HG03575 (cell line): ENCODE results near the gene RANBP9.

Experiments
- ATAC-seq: cut with Tn5 transposase; IDR thresholded peaks from one replicate; pipeline ENCODE4 v1.9.1; 2021; ENCODE audit not compliant: unreplicated experiment, insufficient number of reproducible peaks, low FRiP score; ENCODE audit errors: extremely low read depth

RANBP9 gene

DNA sequence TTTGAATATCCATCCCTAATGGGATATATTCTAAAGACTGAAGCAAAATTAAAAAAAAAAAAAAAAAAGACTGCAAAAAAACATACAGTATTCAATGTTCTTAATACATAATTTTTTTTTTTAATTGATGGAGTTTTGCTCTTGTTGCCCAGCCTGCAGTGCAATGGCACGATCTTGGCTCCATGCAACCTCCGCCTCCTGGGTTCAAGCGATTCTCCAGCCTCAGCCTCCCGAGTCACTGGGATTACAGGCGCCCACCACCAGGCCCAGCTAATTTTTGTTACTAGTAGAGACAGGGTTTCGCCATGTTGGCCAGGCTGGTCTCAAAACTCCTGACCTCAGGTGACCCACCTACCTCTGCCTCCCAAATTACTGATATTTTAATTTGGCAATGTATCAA lies 29.3 kb downstream of the RANBP9 start:
- ATAC-seq: no peak

DNA sequence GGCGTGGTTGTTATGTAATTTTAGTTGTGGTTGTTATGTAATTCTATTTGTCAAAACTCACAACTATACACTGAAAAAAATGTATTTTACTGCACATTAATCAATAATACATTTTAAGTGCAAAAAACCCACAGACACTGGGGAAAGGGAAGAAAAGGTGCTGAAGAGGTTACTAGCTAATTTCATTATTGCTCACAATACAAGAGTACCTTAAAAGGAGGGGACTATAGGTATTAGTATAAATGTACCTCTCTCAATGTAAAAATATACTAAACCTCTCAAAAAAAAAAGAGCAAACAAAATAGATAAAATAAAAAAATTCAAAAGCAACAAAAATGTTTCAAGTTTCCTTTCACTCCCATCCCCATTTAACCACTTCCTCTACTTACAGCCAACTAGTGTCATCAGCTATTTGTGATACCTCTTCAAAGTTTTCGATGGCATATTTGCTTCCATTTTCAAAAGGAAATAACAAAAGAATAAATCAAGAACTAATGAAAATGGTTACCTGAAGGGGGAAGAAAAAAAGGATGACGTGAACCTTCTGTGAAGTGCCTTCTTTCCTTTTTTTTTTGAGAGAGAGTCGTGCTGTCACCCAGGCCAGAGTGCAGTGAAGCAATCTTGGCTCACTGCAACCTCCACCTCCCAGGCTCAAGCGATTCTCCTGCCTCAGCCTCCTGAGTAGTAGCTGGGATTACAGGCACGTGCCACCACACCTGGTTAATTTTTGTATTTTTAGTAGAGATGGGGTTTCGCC lies 30.2 kb downstream of the RANBP9 start:
- ATAC-seq: no peak

DNA sequence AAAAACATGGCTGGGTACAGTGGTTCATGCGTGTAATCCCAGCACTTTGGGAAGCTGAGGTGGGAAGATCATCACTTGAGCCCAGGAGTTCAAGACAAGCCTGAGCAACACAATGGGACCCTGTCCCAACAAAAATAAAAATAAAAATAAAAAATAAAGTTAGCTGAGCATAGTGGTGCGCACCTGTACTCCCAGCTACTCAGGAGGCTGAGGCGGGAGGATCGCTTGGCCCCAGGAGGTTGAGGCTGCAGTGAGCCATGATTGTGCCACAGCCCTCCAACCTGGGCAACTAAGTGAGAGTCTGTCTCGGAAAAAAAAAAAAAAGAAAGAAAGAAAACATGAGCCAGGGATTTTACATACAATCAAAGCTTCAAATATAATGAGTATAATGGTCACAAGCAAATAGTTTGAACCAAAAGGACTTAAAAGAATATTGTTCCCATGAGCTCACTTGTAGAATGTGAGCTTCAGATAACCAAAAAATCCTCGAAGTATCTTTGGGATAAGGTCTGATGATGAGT lies 31.1 kb downstream of the RANBP9 start:
- ATAC-seq: no peak

DNA sequence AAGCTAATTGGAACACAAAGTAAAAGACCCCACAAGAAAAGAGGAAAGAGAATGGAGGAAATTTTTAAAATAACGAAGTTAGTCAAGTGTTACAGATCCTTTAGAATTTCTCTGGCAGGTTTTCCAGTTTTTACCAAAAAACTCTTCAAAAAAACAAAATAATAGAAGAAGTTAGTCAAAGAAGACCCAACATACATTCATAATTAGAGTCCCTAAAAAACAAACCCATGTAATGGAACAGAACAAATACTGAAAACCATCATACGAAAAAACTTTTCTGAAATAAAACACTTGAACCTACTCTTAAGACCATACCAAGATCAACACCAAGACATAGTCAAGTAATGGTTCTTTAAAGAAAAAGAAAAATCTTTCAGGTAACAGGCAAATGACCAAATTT lies 31.6 kb downstream of the RANBP9 start:
- ATAC-seq: no peak

DNA sequence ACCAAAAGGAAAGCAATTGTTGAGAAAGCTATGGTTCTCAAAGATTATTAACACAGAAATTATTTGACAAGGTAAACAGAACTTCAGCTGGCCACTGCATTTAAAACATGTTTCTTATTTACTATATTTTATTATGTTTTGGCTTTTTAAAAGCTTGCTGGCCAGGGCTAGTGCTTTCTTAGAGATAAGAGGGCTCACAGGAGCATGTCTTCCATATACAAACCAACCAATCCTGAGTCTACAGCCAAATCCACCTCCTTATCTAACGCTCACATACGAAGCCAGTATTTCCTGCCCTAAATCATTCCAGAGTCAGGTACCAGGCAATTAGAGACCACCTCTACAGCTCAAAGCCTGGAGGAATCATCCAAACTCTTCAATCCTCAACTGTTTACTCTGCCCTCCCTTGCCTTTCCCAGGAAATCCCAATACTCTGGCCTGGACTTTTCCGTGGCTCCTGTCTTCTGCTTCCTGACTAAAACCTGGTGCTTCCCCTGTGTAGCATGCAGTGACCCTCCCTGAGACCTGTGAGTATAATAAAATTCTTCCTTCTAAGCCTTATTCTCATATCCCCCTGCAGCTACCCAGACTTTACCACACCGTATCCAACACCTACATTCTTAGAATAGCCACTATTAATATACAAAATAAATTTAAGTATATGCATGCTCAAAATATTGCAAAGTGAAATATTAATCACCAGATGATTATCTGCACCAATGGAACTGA lies 33.2 kb downstream of the RANBP9 start:
- ATAC-seq: no peak

DNA sequence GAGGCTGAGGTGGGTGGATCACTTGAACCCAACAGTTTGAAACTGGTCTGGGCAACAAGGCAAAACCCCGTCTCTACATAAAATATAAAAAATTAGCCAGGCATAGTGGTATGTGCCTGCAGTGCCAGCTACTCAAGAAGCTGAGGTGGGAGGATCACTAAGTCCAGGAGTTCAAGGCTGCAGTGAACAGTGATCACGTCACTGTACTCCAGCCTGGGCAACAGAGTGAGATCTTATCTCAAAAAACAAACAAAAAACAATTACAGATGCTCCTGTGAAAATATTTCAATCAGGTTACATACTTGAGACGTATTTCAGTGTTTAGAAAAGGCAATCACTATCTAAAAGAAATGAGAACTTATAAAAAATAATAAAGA lies 33.8 kb downstream of the RANBP9 start:
- no peak for ATAC-seq

DNA sequence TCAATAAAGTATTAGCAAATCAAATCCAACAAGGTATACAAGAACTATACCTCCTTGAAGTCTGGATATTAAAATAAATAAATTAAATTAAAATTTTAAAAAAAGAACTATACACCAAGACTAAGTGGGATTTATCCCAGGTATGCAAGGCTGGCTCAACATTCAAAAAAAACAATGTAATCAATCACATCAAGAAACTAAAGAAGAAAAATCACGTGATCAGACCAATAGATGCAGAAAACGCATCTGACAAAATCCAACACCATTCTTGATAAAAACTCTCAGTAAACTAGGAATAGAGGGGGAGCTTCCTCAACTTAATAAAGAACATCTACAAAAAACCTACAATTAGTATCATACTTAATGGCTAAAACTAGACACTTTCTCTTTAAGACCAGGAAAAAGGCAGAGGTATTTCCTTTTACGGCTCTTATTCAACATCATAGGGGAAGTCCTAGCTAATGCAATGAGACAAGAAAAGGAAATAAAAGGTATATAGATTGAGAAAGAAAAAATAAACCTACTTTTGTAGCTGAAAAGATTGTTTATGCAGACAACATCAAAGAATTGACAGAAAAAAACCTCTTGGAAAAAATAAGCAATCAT lies 35.0 kb downstream of the RANBP9 start:
- ATAC-seq: no peak

- ATAC-seq: no peak
These were observed 37.0 kb downstream of the RANBP9 start for GRCh38 chr6:13674533-13675190.

DNA sequence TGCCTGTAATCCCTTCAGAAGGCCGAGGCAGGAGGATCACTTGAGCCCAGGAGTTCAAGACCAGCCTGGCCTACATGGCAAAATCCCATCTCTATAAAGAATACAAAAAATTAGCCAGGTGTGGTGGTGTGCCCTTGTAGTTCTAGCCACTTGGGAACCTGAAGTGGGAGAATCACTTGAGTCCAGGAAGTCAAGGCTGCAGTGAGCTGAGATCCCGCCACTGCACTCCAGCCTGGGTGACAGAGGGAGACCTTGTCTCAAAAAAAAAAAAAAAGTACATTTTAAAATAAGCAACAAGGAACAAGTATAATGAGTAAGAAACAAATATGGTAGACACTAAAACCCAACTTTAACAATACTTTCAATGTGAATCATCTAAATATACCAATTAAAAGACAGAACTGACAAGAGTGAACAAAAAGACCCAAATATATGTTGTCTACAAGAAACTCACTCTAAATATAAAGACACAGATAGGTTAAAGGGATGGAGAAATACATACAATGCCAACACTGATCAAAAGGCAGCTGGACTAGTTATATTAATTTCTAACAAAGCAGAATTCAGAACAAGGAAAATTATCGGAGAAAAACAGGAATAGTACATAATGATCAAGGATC lies 37.7 kb downstream of the RANBP9 start:
- no peak for ATAC-seq

DNA sequence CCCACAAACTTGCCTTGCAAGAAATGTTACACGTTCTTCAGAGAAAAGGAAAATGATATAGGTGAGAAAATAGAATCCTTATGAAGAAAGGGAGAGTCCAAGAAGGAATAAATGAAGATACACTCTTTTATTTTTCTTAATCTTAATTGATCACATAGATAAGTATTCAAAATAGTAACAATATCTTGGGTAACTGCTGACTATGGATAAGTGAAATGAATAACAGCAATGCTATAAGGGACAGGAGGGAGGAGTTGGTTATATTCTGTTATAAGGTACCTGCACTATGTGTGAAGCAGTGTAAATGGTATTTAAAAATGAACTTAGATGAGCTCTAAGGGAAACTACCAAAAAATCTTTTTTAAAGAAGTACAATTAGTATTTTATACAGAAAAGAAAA lies 38.3 kb downstream of the RANBP9 start:
- ATAC-seq: no peak

- ATAC-seq: no peak
These were observed 38.7 kb downstream of the RANBP9 start for GRCh38 chr6:13672904-13673303.

GRCh38 chr6:13671548-13672127 lies 40.0 kb downstream of the RANBP9 start:
- ATAC-seq: no peak

- ATAC-seq: no peak
These were observed 42.2 kb downstream of the RANBP9 start for GRCh38 chr6:13669476-13669875.

DNA sequence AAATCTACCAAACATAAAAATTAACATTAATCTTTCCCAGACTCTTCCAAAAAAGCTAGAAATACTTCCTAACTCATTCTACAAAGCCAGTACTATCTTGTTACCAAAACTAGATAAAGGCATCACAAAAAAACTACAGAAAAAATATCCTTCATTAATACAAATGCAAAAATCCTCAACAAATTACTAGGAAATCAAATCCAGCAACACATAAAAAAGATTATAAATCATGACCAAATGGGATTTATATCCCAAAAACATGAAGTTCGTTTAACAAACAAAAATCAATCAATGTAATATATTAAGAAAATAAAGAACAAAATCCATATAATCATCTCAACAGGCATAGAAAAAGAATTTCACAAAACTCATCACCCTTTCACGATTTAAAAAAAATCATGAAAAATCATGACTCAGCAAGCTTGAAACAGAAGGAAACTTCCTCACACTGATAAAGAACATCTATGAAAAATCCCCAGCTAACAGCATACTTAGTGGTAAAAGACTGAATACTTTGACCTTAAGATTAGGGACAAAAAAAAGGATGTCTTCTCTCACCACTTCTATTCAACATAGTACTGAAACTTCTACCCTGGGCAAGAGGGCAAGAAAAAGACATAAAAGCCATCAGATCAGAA lies 43.2 kb downstream of the RANBP9 start:
- ATAC-seq: no peak

- no peak for ATAC-seq
These were observed 44.0 kb downstream of the RANBP9 start for GRCh38 chr6:13667655-13668054.

DNA sequence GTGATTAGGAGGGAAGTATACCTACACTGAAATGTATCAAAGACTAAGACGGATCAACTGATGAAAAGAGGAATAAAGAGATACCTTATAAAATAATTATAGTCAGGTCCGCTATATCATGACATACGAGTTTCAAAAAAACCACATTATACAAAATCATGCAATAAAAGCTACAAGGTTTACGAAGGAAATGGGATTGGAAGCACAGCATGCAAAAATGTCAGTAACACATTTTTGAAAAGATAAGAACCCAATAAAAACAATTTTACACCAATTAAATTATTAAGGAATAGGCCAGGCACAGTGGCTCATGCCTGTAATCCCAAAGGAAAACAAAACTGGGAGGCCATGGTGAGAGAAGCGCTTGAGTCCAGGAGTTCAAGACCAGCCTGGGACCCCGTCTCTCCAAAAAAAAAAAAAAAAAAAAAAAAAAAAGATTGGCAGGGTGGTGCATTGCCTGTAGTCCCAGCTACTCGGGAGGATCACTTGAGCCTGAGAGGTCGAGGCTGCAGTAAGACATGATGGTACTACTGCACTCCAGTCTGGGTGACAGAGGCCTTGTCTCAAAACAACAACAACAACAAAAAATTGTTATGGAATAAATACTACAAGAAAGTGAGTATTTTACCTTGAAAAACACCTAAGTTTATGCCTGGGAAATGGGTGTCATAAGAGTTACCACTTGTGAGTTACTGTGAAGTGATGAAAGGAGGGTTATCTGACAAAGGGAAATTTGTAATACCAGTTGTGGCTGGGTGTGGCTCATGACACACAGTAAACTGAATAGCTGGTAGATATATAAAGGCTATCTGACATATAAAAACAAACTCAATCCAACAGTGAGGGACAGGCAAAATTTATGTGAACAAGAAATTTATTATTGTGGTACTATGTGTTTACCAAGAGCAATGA lies 45.2 kb downstream of the RANBP9 start:
- ATAC-seq: no peak

DNA sequence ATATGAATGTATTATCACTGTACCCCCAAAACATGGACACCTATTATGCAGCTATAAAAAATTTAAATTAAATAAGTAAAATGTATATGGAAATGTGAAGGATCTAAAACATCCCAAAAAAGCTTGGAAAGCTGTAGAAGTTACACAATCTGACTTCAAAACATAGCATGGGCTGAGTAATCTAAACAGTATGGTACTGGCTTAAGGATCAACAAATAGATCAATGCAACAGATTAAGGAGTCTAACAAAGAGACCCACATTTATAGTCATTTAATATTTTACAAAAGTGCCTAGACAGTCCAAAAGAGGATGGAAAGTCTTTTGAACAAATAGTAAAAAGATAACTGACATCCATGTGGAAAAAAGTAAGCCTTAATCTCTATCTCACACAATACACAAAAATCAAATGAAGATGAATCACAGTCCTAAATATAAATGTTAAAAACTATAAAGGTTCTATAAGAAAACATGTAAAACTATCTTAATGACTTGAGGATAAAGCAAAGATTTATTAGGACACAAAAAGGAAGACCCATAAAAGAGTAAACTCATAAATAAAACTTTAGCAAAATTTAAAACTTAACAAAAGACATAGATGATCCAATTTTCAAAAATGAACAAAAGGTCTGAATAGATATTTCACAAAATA lies 46.8 kb downstream of the RANBP9 start:
- no peak for ATAC-seq
